Ammon's horn (tissue), 1 donor: Measurements from ENCODE around the gene FAF1.

Source experiments
- DNase-seq: peaks from one replicate; pipeline ENCODE4 v3.0.0-alpha.2; 2016; ENCODE audit warnings: low spot score

The FAF1 gene

DNA sequence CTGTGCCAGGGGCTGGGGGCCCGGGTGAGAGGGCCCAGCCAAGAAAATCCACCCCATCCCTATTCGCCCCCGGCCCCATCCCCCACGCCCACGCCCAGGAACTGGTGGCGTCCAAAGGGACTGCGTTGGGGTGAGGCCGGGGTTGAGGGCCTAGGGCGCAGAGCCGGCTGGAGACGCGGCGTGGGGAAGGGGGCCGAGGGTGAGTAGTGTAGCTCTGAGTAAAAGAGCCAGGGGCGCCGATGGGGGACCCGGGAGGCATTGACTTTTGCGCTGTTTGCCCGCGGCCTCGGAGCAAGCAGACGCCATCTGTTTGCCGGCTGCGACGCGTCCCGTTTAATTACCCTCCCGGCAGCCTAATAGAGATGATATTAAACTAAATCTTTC, 533.4 kb downstream of the FAF1 start:
- DNase-seq = no peak

DNA sequence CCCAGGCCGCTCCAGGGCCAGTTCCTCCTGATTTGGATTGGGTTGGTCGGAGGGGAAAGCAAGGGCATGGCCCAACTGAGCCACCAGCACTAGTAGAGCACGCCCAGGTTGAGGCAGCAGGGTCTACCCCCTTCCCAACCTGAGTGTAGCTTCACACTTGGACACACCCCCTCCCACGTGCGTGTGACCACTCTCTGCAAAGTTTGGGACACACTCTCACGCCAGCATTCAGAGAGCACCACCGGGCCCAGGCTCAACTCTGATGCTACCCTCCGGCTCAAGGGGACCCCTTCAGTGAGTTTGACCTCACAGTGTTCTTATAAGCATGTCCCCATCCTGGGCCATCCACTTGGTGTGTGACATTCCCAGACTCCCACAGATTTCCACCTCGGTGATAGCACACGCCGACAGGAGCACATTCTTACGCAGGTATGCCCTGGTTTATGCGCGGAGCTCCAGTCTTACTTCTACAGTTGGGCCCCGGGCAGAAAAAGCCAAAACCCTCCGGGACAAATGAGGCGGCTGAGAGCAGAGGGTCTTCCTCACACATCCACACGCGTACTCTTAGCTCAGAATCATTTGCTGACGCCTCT, 533.9 kb downstream of the FAF1 start:
- DNase-seq = no peak

DNA sequence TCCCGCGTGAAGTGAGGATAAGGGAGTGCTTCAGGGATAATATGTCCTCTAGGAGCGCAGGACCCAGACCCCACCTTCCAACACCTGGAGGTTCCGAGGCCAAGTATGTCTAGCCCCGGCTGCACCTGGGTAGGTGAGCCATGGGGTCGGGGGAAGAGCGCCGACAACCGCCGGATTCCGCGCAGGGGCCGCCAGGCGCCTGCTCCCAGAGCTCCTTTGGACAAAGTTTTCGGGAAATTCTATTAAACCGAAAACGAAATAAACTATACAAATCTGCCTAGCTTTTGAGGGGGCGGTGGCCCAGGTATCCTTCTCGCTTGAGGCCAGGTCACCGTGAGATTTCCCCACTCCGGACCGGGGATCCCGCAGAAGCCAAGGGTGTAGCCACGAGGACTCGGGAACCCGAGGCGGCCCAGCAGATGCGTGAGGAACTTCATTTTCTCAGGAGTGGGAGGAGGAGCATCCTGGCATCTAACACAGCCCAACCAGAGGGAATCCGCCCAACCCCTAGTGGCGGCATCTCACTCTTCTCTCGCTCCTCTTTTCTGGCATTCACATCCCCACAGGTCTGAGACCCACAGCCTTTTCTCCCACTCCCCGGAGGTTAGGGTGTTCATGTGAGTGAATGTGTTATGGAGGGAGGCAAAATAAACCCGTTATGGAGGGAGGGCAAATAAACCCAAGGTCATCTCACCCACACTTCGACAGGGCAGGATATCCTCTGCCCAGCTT, 534.5 kb downstream of the FAF1 start:
- DNase-seq = no peak

DNA sequence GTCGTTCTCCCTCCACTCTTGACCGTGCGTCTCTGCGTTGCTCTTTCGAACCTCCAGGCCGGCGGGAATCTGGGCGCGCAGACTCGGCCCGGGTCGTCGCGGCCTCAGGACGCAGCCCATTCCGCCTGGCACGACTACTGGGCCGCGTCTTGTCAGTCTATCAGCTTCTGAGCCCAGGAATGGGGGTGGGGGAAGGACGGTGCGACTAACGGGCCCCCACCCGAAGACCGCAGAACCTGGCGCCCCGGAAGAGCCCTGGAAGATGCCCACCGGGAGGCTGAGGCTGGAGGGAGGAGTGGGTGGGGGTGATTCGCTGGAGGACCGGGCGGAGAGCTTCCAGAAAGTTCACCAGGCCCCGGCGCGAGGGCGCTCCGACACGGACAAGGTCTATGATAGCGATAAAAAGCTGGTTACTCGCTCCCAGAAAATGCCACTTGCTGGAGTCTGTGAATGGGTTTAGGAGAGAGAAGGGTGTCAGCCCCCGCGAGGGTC, 535.1 kb downstream of the FAF1 start:
- DNase-seq = no peak

DNA sequence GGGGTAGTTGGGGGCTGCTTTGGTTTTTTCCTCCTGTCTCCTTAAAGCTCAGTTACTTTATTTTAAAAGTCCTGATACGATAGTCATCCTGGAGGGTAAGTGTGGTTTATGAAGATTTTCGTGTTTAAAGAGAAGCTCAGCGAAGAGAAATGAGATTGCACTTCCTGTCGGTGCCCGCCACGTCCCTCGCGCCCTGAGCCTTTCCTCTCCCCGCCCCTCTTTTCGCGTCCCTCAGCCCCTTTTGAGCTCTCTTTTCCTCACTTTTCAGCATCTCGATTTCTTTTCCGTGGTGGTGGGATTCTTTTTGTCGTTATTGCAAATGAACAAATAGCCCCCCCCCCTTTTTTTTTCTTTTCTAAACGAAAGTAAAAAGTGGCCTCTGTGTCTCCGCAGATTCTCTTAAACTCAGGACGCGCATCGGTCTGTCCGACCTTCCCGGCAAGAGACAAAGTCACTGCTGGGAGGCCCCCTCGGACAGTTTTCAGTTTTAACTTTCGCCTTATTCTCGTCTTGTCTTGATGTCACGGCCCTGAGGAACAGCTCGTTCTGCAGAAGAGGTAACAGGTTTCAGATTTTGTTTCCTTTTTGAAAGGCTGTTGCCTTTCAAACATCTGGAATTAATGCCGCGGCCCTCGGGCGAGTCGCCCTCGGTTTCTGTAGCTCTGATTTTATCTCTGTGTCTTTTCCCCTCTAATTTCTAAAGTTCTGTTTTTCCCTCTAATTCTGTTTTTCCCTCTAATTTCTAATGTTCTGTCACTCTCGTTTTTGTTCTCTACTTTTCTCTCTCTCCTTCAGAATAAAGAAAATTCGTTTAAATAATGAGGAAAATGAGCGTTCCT, 535.8 kb downstream of the FAF1 start:
- DNase-seq = no peak

DNA sequence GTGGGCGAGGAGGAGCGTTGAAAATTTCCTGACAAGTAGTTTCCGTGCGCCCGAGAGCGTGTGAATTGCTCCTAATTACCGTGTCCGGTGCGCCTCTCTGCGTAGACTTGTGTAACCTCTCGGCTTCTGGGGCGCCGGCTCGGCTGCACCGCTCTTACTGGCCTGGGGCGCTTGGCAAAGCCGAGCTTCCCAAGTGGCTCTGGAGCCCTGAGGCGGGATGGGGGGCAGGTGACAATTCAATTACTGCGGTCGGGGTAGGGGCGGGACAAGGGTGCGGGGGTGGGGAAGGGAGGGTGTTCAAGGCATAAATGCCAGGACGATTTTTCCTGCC, 536.4 kb downstream of the FAF1 start:
- no peak for DNase-seq

DNA sequence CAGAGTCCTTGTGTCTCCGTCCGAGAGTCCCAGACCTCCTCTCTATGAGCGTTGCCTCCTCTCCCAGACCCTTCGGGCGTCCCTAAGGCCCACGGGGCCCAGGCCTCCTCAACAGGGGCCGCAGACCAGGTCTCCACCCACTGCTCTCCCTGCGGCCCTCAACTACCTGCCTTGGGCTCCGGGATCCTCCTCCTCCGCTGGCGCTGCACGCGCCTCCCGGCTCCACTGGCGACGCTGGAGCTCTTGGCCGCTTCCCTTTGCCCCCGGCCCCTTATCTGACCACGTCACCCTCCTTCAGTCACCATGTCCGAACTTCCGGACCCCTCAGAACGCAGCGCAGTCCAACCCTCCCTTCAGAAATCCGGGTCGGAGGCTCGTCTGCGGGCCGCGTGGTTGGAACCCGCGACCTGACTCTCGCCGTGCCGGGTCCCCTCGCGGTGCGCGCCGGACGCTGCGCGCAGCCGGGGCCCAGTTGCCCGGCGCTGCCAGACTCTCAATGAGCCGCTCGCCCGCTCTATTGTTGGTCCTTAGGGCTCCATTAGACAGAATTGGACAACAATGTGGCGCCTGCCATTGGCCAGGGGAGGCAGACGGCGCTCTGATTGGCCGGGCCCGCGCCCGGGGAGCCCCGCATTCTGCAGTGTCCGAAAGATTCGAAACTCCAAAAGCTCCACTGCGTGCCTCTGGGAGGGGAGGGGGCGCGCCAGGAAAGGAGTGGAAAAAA, 537.0 kb downstream of the FAF1 start, which contains the start of gene DMRTA2:
DMRTA2 (minus strand) TSS at position 498 of the 724 bp plus-strand sequence. CDS start 1,907 bp downstream, outside the sequence.
- peak; percentile 49 for DNase-seq

DNA sequence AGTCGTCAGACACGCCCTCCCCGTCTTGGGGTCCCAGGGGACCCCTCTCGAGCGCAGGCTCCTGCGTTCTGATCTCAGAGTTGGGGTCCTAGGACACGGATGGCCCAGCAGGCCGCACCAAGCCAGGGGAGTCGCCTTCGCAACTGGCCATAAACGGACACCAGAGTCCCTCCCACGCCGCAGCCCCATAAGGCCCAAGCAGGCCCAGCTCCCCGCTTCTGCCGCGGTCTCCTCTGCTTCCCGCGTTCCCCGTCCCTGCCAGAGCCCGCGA, 537.5 kb downstream of the FAF1 start:
- no peak for DNase-seq

DNA sequence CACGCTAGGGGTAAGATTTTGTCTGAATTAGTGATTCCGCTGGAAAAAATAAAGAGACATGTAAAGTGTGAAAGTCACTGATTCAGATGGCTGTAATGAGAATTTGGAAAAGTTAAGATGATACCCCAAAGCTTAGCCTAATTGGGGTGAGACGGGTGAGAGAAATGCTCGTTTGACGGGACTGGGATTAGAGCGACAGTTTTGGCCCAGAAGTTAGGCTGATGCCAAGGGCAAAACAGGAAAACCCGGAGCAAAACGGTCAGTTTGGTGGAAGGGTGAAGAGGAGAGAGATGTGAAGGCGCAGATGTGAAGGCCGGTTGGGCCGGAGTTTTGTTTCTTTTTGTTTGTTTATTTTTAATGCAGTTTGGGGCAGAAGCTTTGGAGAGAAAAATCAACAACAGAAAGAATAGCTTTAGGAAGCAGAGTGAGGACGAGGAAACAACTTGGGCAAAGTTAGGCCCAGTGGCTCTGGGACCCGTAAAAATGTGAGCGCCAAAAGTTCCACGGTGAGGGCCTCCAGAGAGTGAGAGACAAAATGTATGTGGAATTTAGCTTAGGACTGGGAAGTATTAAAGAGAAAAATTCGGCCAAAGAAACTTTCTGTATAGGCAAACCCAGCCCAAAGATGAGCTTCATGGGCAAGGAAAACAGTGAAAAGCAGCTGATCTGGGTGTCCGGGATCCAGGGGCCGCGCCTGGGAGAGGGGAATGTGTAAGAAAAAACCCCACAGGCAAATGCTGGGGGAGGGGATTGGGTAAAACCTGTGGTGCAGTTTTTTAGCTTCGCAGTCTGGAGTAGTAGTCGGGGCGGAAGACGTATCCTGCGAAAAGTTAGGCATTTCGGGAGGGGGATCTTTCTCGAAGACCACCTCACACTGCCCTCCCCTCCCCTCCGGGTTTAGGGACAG, 538.0 kb downstream of the FAF1 start:
- DNase-seq = no peak

DNA sequence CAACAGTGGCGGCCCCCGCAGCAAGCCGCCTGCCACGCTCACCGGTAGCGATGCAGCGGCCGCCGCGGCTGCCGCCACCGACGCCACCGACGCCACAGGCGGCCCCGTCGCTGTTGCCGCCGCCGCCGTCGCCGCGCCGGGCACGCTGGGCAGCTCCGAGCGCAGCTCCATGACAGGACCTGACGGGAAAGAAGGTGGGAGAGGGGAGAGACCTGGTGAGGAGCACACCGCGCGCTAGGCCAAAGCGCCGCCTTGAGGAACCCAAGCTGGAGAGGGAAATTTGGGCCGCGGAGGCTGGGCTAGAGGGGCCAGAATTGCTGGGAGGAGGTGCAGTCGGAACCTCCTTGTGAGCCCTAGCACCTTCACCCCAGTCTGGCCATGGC, 538.7 kb downstream of the FAF1 start:
- DNase-seq = no peak

DNA sequence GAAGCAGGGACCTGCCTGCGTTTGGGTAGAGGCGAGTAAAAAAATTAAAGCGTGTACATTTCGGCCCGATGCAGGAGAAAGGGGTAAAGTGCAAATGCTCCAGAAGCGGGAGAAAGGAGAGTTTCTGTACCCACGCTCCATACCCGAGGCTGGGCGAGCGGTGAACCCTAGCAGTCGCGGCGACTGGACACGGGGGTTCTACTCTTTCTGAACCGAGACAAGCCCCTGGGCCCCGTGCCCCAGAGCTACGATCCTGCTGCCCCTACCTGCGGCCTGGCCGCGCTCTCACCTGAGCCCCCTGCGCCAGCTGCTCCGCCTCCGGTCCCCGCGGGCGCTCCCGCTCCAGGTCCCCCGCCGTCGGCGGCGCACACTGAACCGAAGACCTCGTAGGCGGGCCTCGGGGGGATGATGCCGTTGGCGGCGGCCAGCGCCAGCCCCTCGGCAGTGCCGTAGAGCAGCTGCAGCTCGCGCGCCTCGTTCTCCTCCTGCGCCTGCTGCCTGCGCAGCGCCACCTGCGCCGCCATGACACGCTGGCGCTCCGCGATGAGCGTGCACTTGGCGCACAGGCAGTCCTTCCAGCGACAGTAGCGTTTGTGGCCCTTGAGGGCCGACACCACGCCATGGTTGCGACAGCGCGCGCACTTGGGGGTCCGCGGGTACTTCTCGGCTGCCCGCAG, 539.2 kb downstream of the FAF1 start:
- no peak for DNase-seq

DNA sequence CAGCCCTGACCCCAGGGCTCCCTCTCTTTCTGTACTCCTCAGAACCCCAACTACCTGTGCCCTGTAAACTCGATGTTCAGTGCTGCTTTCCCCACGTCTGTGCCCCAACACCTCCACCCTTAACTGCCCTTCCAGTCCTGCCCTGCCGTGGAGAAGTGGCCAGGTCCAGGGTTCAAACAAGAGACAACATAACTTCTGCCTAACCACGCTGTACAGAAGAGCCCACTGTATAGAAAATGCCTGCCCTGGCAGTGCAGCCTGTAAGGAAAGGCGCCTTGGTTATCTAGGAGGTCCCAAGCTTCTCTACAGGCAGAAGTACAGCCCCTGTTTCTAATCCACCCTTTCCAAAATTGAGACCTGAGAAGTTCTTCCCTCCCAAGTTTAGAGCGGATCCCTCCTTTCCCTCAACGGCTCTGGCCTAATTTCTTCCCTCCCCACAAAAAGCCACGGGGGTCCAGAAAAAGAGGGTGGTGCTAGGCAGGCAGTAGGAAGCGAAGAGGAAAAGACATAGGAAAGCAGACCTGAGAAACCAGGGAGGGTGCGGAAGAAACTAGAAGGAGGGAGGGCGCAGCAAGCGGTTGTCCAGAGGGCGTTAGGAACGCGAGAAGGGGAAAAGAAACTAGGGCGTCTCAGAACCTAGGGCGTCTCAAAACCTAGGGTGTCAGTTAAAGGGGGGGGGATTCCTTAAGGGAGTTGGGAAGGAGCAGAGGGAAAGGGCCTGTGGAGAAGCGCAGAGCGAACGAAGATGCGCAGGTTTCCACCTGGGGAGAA, 540.0 kb downstream of the FAF1 start:
- DNase-seq = no peak

DNA sequence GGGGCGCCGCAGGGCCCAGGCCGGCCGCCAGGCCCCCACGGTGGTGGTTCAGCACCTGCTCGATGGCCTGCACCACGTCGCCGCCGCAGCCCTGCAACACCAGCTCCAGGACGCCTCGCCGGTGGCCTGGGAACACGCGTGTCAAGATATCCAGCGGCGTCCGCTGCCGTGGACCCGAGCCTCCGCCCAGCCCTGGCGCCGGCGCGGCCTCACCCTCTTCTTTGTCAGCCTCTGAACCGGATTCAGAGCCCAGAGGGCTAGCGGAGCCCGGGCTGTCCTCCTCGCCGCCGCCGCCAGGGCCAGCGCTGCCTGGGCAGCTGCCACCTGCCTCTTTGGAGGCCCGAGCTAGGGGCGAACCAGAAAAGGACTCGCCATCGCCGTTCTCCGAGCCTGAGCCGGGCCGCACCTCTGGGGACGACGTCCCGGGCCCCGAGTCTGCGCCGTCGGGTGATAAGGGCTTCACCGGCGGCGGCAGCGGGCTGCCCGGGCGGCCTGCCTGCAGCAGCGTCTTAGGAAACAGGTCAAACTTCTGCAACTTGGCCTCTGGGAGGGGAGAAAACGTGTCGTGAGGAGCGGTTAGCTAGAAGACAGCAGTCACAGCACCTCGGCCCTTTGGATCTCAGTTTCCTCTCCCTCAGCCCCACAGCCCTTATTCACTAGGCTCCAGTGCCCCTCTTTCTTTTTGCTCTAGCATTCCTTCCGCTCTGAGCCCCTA, 540.7 kb downstream of the FAF1 start:
- DNase-seq = no peak

DNA sequence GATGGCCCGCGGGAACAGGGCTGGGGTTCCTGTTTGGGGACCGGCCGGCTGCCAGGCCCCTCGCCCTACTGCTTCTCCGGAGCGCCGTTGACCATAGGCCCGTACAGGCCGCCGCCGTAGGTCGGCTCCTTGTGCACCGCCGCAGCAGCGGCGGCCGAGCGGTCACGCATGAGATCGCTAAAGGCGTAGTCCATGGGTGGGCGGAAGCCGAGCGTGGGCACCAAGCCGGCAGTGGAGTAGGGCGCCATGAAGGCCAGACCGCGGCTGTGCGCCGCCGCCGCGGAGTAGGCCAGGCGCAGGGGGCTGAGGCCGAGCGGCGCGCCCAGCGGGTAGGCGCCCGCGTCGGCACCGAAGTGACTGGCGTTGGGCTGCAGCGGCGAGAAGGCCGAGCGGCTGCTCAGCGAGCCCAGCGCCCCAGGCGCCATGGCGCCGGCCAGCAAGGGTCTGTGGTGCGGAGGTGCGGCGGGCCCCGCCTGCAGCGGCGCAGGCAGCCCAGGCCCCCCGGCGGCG, 541.4 kb downstream of the FAF1 start:
- no peak for DNase-seq

DNA sequence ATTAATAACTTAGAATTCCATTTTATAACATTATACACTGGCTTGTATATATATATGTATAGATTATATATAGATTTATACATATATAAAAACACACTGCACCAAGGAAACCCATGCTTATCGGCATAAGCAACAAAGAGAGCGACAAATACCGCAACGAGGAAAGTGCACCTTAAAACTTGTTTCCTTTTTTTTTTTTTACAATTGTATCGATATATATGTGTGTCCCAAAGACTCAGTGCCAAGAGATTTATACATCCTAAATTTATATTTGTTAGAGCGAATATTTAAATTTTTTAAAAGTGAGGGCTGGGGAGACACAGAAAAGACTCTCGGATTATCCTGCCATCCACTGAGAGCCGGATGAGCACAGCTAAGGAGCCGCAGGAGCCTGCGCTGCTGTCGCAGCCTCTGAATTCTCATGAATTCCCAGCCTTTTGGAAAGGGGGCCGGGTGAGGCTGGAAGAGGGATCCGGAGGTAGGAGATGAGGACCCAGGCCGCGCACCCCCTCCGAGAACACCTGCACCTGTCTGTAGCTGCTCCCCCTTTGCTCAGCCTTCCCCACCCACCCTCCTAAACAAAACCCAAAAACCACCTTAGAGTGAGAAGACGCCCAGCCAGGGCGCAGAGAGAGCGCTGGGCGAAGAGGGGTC, 542.0 kb downstream of the FAF1 start:
- no peak for DNase-seq

DNA sequence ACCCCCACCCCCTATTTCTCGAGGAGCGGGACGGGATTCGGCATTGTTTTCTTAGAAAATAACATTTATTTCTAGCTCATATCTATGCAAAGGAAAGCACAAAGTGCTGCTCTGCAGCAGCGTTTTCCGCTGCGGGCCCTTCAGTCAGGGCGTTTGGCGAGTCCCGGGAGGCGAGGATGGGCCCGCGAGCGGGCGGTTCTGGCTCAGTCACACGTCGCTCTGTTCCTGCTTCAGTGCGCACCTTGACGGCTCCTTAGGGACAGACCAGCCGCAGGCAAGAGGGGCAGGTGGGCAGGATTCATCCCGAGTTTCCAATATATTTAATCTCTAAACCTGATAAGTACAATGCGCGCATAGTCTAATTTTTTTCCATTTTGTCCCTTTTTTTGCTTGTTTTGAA, 542.6 kb downstream of the FAF1 start:
- no peak for DNase-seq

DNA sequence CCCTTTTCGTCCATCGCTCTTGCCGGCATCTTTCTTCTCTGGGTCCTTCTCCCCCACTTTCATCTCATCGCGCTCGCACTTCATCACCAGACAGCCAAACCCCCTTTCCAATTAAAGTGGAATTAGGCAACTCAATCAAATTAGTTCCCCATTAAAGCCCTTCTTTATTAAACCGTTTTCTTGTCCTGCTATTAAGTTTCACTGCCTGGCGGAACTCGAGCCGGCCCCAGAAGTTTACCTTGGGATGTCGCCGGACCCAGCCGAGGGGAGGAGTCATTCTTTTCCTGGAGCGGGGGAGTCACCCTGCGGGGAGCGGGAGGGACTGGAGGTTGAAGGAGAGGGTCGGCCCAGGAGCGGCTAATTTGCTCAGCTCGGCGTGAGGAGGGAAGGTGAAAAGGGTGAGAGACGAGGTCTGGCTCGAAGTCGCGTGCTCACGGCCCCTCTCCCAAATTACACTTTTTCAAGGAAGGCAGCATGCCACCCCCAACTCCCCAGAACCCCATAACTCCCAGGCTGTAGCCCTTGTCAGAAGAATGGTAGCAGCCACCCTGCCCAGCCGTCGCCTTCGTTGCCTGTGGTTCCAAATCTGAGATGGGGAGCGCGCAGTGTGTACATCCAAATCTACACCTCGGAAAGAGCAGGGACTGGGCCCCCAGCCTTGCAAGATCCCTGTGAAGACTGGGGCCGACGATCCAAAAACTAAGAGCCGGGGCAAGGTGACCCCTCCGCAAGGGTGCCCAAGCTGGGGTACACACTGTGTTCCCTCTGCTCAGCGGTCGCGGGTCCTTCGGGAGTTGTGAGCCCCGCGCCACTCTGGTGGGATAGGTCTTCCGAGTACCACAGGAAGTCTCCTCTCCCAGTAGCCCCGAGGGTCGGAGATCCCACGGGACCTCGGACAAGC, 543.3 kb downstream of the FAF1 start:
- DNase-seq = no peak

DNA sequence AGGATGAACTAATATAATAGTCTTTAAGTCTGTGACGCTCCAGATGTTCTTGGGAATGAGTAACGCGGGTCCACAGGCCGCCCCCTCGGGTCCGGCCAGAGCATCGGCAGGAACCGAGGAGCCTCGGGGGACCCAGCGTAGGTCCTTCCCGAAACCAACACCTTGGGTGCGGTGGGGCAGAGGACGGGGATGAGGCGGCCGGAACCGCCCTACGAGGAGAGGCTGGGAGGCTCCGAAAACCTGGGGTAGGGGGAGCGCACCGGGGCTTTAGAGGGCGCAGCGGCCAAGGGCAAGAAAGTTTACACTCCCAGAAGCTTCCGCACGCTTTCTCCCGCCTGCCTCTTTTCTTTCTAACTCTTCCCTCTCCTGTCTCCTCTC, 543.9 kb downstream of the FAF1 start:
- no peak for DNase-seq
